ENCODE data around the gene FUBP3.

GRCh38 chr9:130668659-130669058 lies 89.3 kb downstream of the FUBP3 start:
- TF ChIP-seq EP300 (IDR thresholded peaks at IDR 0.05) (no peak), CTCF (IDR thresholded peaks at IDR 0.05) (no peak), POLR2AphosphoS5 (IDR thresholded peaks at IDR 0.05) (no peak)

All from stomach (tissue), 4 donors.